Upper lobe of left lung (tissue), 6 donors: ENCODE measurements around the gene OVAAL. TPM values are rescaled to one million over a fixed set of nuclear protein-coding genes. Genes with fewer than 3 reads are reported as not detected.
A peak's percentile ranks its signal among the peaks of the same experiment; 100 is the strongest.

Source experiments
- ATAC-seq, 2 donors: fragments of 200-7000 bp; cut with Tn5 transposase; one replicate each; pipeline ENCODE4 v1.9.1; 2022; ENCODE audit warnings: mild to moderate bottlenecking in 2 of 2, moderate library complexity in 2 of 2; ENCODE audit not compliant: low FRiP score in 2 of 2
- DNase-seq, 2 donors: peaks; one replicate each; pipeline ENCODE4 v3.0.0-alpha.2; 2019 to 2020
- H3K27ac ChIP-seq, 4 donors: fragments of 200-600 bp; sonication (generic); one replicate each; pipeline ENCODE4 v1.5.1; 2016 to 2019
- H3K27me3 ChIP-seq, 4 donors: fragments of 200-600 bp; sonication (generic); one replicate each; pipeline ENCODE4 v1.5.1; 2017 to 2019
- H3K36me3 ChIP-seq, 4 donors: fragments of 200-600 bp; sonication (generic); one replicate each; pipeline ENCODE4 v1.5.1; 2016 to 2019
- H3K4me1 ChIP-seq, 4 donors: fragments of 200-600 bp; sonication (generic); one replicate each; pipeline ENCODE4 v1.5.1; 2018 to 2019
- H3K4me3 ChIP-seq, 4 donors: fragments of 200-600 bp; sonication (generic); one replicate each; pipeline ENCODE4 v1.5.1; 2017 to 2019; ENCODE audit warnings: mild to moderate bottlenecking in 2 of 4, moderate library complexity in 1 of 4
- H3K9me3 ChIP-seq, 4 donors: fragments of 200-600 bp; sonication (generic); one replicate each; pipeline ENCODE4 v1.5.1; 2018 to 2019
- CTCF ChIP-seq, 6 experiments: fragments of 450-650 bp in 4 of 6; fragments of 200-600 bp in 2 of 6; sonication (generic) in 2 of 6; IDR thresholded peaks; one replicate each; pipeline ENCODE4 v1.5.1; 2016 to 2019; ENCODE audit warnings: antibody characterized with exemption in 6 of 6
- EP300 ChIP-seq, 4 donors: sonication (generic); formaldehyde crosslinking; IDR thresholded peaks; one replicate each; pipeline ENCODE4 v1.5.1; 2017; ENCODE audit warnings: antibody characterized with exemption in 4 of 4, control low read depth in 2 of 4
- POLR2A ChIP-seq, 4 donors: fragments of 450-650 bp; IDR thresholded peaks; one replicate each; pipeline ENCODE4 v1.5.1; 2016 to 2017; ENCODE audit warnings: antibody characterized with exemption in 4 of 4, mild to moderate bottlenecking in 2 of 4
- POLR2AphosphoS5 ChIP-seq, 2 donors: sonication (generic); formaldehyde crosslinking; IDR thresholded peaks; one replicate each; pipeline ENCODE4 v1.5.1; 2017; ENCODE audit warnings: antibody characterized with exemption in 2 of 2
- WGBS, 2 donors: methylation state at CpG; one replicate each; pipeline ENCODE4 v1.1.5; 2017 to 2018; 5-methylcytosine and 5-hydroxymethylcytosine counted together
- total RNA-seq, 6 donors: library from RNA; depleted of rRNA in 4 of 6; stranded (reverse); fragments of >200 nt in 4 of 6; gene quantifications; one replicate each; pipeline versions ENCODE4 v1.1.0 to v1.2.1, GENCODE V29; 2016 to 2021
- donor health status: DM: no; HTN: no; CAD: no; lungs with moderate emphysema.
- donor health status: DM: no; HTN: yes; CAD: no; lungs with severe emphysema.

The OVAAL gene
- total RNA-seq, 6 donors from 2014 or later, result not detected

GRCh38 chr1:180603850-180604226 is 45.1 kb downstream of the OVAAL start:
- TF ChIP-seq POLR2A (IDR thresholded peaks at IDR 0.05), result no peak
- 94 to 95% methylated on average over 2 of the region's 2 CpGs for WGBS, 2 donors
- no peak overlapping the region for H3K4me3 ChIP-seq
- H3K27ac ChIP-seq, result no peak overlapping the region
- no peaks in the 10 kb centered on the region for H3K36me3 ChIP-seq
- H3K4me1 ChIP-seq, result peaks cover 0 to 5% (median 0%) of the 10 kb centered on the region in 4 donors
- DNase-seq, result no peak
- no peaks in the 10 kb centered on the region for H3K27me3 ChIP-seq
- no peak for ATAC-seq
- H3K9me3 ChIP-seq, result no peaks in the 10 kb centered on the region

- no peak for ATAC-seq
- H3K36me3 ChIP-seq, result no peaks in the 10 kb centered on the region
These were observed 47.4 kb downstream of the OVAAL start for GRCh38 chr1:180606155-180606554.

GRCh38 chr1:180609643-180610555 is 51.1 kb downstream of the OVAAL start:
- Histone ChIP-seq H3K27me3 (no peaks in the 10 kb centered on the region), H3K36me3 (no peaks in the 10 kb centered on the region), H3K27ac (peak overlapping the region in 2 of 4 donors; percentile 28 to 69), H3K4me1 (peaks cover 0 to 10% (median 3%) of the 10 kb centered on the region in 4 donors), H3K9me3 (no peaks in the 10 kb centered on the region), H3K4me3 (no peak overlapping the region)
- ATAC-seq (peak; percentile 40 to 46), DNase-seq (peak in 1 of 2 donors; percentile 47)
- 68 to 69% methylated on average over 7 of the region's 7 CpGs for whole genome bisulfite sequencing, 2 donors
- TF ChIP-seq POLR2A (IDR thresholded peaks at IDR 0.05) (no peak), POLR2AphosphoS5 (IDR thresholded peaks at IDR 0.05) (peak; percentile 23 to 40)

More at GRCh38 chr1:180606155-180606554, 47.4 kb downstream of the OVAAL start:
- Histone ChIP-seq H3K27ac (no peak overlapping the region), H3K4me3 (no peak overlapping the region), H3K9me3 (no peaks in the 10 kb centered on the region), H3K27me3 (no peaks in the 10 kb centered on the region), H3K4me1 (peaks cover 0 to 5% (median 4%) of the 10 kb centered on the region in 4 donors)
- no peak for DNase-seq
- no peak for TF ChIP-seq EP300 (IDR thresholded peaks at IDR 0.05)
- TF ChIP-seq POLR2A (IDR thresholded peaks at IDR 0.05), result no peak
- no peak for TF ChIP-seq CTCF (IDR thresholded peaks at IDR 0.05)
- TF ChIP-seq POLR2AphosphoS5 (IDR thresholded peaks at IDR 0.05), result no peak
- WGBS, 2 donors, result 75 to 81% methylated on average over 2 of the region's 2 CpGs

- Histone ChIP-seq H3K36me3 (no peaks in the 10 kb centered on the region), H3K4me1 (peaks cover under 1 to 13% (median 10%) of the 10 kb centered on the region in 4 donors), H3K4me3 (no peak overlapping the region), H3K27ac (peak overlapping the region; percentile 16 to 69 (median 52)), H3K27me3 (no peaks in the 10 kb centered on the region), H3K9me3 (no peaks in the 10 kb centered on the region)
- 82 to 83% methylated on average over 3 of the region's 3 CpGs for WGBS, 2 donors
- no peak for ATAC-seq
- DNase-seq, result no peak
- no peak for TF ChIP-seq POLR2AphosphoS5 (IDR thresholded peaks at IDR 0.05)
- TF ChIP-seq EP300 (IDR thresholded peaks at IDR 0.05), result no peak
- TF ChIP-seq CTCF (IDR thresholded peaks at IDR 0.05), result no peak
- TF ChIP-seq POLR2A (IDR thresholded peaks at IDR 0.05), result no peak
These were observed 51.8 kb downstream of the OVAAL start for GRCh38 chr1:180610556-180611015.

GRCh38 chr1:180611016-180611930 is 52.5 kb downstream of the OVAAL start:
- H3K27ac ChIP-seq, result peak overlapping the region; percentile 16 to 69 (median 52)
- no peaks in the 10 kb centered on the region for H3K9me3 ChIP-seq
- TF ChIP-seq POLR2A (IDR thresholded peaks at IDR 0.05), result no peak
- no peak for TF ChIP-seq POLR2AphosphoS5 (IDR thresholded peaks at IDR 0.05)
- no peak for TF ChIP-seq CTCF (IDR thresholded peaks at IDR 0.05)
- TF ChIP-seq EP300 (IDR thresholded peaks at IDR 0.05), result no peak
- peak in 1 of 2 donors; percentile 35 for DNase-seq
- ATAC-seq, result peak; percentile 57 to 78
- peaks cover 7 to 20% (median 15%) of the 10 kb centered on the region in 4 donors for H3K4me1 ChIP-seq
- no peaks in the 10 kb centered on the region for H3K27me3 ChIP-seq
- H3K36me3 ChIP-seq, result no peaks in the 10 kb centered on the region
- WGBS, 2 donors, result 43 to 50% methylated on average over 9 of the region's 9 CpGs
- H3K4me3 ChIP-seq, result no peak overlapping the region
